Liver (tissue), 9 donors: ENCODE data around the gene KLF6. TPM values are rescaled to one million over a fixed set of nuclear protein-coding genes. Genes with fewer than 3 reads are reported as not detected.

Experiments
- DNase-seq: peaks from one replicate; pipeline ENCODE4 v3.0.0-alpha.2; 2017; ENCODE audit warnings: low spot score
- H3K27ac ChIP-seq, 2 donors: one replicate each; pipeline ENCODE4 v1.7.0; 2013; ENCODE audit warnings: inconsistent platforms in 2 of 2, low read length in 2 of 2, control low read depth in 1 of 2, low read depth in 1 of 2, mild to moderate bottlenecking in 1 of 2
- H3K27me3 ChIP-seq, 4 donors: one replicate each; pipeline versions ENCODE4 v1.6.1 to v1.7.0; 2013; ENCODE audit warnings: low read length in 3 of 4, inconsistent platforms in 1 of 4, mild to moderate bottlenecking in 1 of 4, moderate library complexity in 1 of 4; ENCODE audit not compliant: control insufficient read depth in 4 of 4, insufficient read depth in 4 of 4
- H3K36me3 ChIP-seq, 4 donors: one replicate each; pipeline versions ENCODE4 v1.6.1 to v1.7.0; 2013; ENCODE audit warnings: low read length in 3 of 4, mild to moderate bottlenecking in 3 of 4, low read depth in 1 of 4, moderate library complexity in 1 of 4; ENCODE audit not compliant: control insufficient read depth in 4 of 4, insufficient read depth in 3 of 4
- H3K4me1 ChIP-seq, 4 donors: one replicate each; pipeline versions ENCODE4 v1.6.1 to v1.7.0; 2013; ENCODE audit warnings: low read length in 3 of 4, mild to moderate bottlenecking in 3 of 4, moderate library complexity in 1 of 4; ENCODE audit not compliant: control insufficient read depth in 4 of 4, insufficient read depth in 4 of 4
- H3K4me3 ChIP-seq, 3 donors: one replicate each; pipeline versions ENCODE4 v1.6.1 to v1.7.0; 2013; ENCODE audit warnings: low read length in 3 of 3, control low read depth in 1 of 3, low read depth in 1 of 3, mild to moderate bottlenecking in 1 of 3
- H3K9ac ChIP-seq, 2 donors: one replicate each; pipeline ENCODE4 v1.7.0; 2013; ENCODE audit warnings: low read length in 2 of 2, mild to moderate bottlenecking in 2 of 2, moderate library complexity in 2 of 2, control low read depth in 1 of 2, low read depth in 1 of 2
- H3K9me3 ChIP-seq, 4 donors: one replicate each; pipeline versions ENCODE4 v1.6.1 to v1.7.0; 2013; ENCODE audit warnings: low read length in 3 of 4; ENCODE audit not compliant: control insufficient read depth in 4 of 4
- ATF3 ChIP-seq: IDR thresholded peaks from 2 replicates; pipeline ENCODE4 v1.6.1; 2016; ENCODE audit warnings: antibody characterized with exemption
- CTCF ChIP-seq: fragments of 150-350 bp; IDR thresholded peaks from 2 replicates; pipeline ENCODE4 v1.5.1; 2017; ENCODE audit warnings: improper control_type of control experiment, low read depth, low read length; ENCODE audit not compliant: missing input control
- EGR1 ChIP-seq, 2 donors: IDR thresholded peaks; 2 replicates each; pipeline ENCODE4 v1.6.1; 2016 to 2018; ENCODE audit warnings: antibody characterized with exemption in 2 of 2, low read depth in 2 of 2
- FOXA1 ChIP-seq: IDR thresholded peaks from 2 replicates; pipeline ENCODE4 v1.6.1; 2016; ENCODE audit warnings: antibody characterized with exemption
- FOXA2 ChIP-seq: IDR thresholded peaks from 2 replicates; pipeline ENCODE4 v1.6.1; 2016; ENCODE audit warnings: antibody characterized with exemption
- GABPA ChIP-seq, 2 donors: IDR thresholded peaks in 1 of 2; conservative IDR thresholded peaks in 1 of 2; 2 replicates each; pipeline ENCODE4 v1.6.1; 2016; ENCODE audit warnings: antibody characterized with exemption in 2 of 2, mild to moderate bottlenecking in 1 of 2, moderate library complexity in 1 of 2
- HNF4A ChIP-seq, 2 donors: conservative IDR thresholded peaks; 2 replicates each; pipeline ENCODE4 v1.6.1; 2016; ENCODE audit warnings: antibody characterized with exemption in 2 of 2, mild to moderate bottlenecking in 2 of 2
- HNF4G ChIP-seq: IDR thresholded peaks from 2 replicates; pipeline ENCODE4 v1.6.1; 2016; ENCODE audit warnings: antibody characterized with exemption
- JUND ChIP-seq, 2 donors: IDR thresholded peaks; 2 replicates each; pipeline ENCODE4 v1.6.1; 2016; ENCODE audit warnings: antibody characterized with exemption in 2 of 2
- NR2F2 ChIP-seq: IDR thresholded peaks from 2 replicates; pipeline ENCODE4 v1.6.1; 2016; ENCODE audit warnings: antibody characterized with exemption
- RAD21 ChIP-seq, 2 donors: IDR thresholded peaks; 2 replicates each; pipeline ENCODE4 v1.6.1; 2016; ENCODE audit warnings: antibody characterized with exemption in 2 of 2, mild to moderate bottlenecking in 2 of 2
- REST ChIP-seq: IDR thresholded peaks from 2 replicates; pipeline ENCODE4 v1.6.1; 2016; ENCODE audit warnings: antibody characterized with exemption, mild to moderate bottlenecking
- RXRA ChIP-seq, 2 donors: IDR thresholded peaks; 2 replicates each; pipeline ENCODE4 v1.6.1; 2017 to 2018; ENCODE audit warnings: antibody characterized with exemption in 2 of 2, mild to moderate bottlenecking in 1 of 2
- SP1 ChIP-seq: IDR thresholded peaks from 2 replicates; pipeline ENCODE4 v1.6.1; 2018; ENCODE audit warnings: antibody characterized with exemption, mild to moderate bottlenecking
- TAF1 ChIP-seq: conservative IDR thresholded peaks from 2 replicates; pipeline ENCODE4 v1.6.1; 2016; ENCODE audit warnings: antibody characterized with exemption, mild to moderate bottlenecking
- YY1 ChIP-seq: IDR thresholded peaks from 2 replicates; pipeline ENCODE4 v1.6.1; 2016; ENCODE audit warnings: antibody characterized with exemption, mild to moderate bottlenecking
- WGBS: extraction: QIAGEN DNeasy Blood & Tissue Kit; methylation state at CpG from one replicate; pipeline ENCODE4 v1.1.7; 2013; 5-methylcytosine and 5-hydroxymethylcytosine counted together
- polyA plus RNA-seq, 2 donors: library from polyadenylated mRNA; stranded (reverse) in 1 of 2; unstranded in 1 of 2; fragments of 200-250 nt in 1 of 2; fragments of >200 nt in 1 of 2; fragmentation: Nextera tagmentation in 1 of 2; extraction: Ambion mirVana in 1 of 2; gene quantifications; one replicate each; pipeline versions ENCODE4 v1.2.1 to v1.2.3, GENCODE V29; 2013 to 2015
- total RNA-seq, 2 donors: library from RNA; depleted of rRNA; stranded (reverse); fragments of >200 nt; gene quantifications; one replicate each; pipeline ENCODE4 v1.2.3, GENCODE V29; 2014
- TF ChIP-seq, protein P1 (sequence below): IDR thresholded peaks from 2 replicates; pipeline ENCODE4 v1.6.1; 2016; ENCODE audit warnings: antibody characterized with exemption
- TF ChIP-seq, protein P2 (sequence below): IDR thresholded peaks from 2 replicates; pipeline ENCODE4 v1.6.1; 2016; ENCODE audit warnings: antibody characterized with exemption
- donor health status: healthy.
- donor health status: healthy.
- donor health status: healthy.
- donor health status: healthy.
- donor health status: healthy.

Gene KLF6
- total and polyA plus RNA-seq, 4 donors = 11.0 to 124 (median 22.2) TPM

DNA sequence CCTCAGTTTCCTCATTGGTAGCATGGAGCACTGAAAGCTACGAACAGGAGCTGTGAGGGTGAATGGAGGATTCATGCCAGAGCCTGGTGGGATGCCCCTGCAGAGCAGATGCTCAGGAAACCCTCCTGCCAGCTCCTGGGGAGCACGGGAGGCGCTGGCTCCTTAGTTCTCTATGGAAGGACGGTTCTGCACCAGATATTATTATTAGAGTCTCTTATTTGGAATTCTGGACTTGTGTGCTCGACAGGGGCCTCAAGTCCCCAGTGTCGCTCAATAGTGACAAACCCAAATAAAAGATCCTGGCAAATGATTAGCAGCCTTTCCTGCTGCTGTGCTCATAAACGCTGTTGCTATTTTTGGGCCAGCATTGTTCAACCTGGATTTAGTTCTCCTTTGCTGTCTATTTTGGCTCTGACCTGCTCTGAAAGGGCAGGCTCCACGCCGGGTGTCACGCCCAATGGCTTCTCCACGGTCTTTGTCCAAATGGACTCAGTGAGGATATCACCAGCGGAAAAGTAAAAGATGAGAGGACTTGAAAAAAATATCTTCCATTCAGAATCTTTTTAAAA, 23.0 kb upstream of the KLF6 start:
- TF ChIP-seq HNF4A (conservative IDR thresholded peaks at IDR 0.05) = peak; percentile 67 to 77
- TF ChIP-seq RXRA (IDR thresholded peaks at IDR 0.05) = peak; percentile 73 to 80
- TF ChIP-seq ATF3 = peak; percentile 54
- TF ChIP-seq TAF1 = peak; percentile 92
- TF ChIP-seq CTCF = no peak
- TF ChIP-seq FOXA1 = no peak
- TF ChIP-seq NR2F2 = peak; percentile 47
- TF ChIP-seq HNF4G = no peak
- TF ChIP-seq EGR1 (IDR thresholded peaks at IDR 0.05; ENCODE audit: low read depth in 2 of 2) = no peak
- no peak for TF ChIP-seq GABPA (IDR thresholded peaks at IDR 0.05 in 1 of 2, conservative IDR thresholded peaks at IDR 0.05 in 1 of 2)
- TF ChIP-seq SP1 = peak; percentile 83
- TF ChIP-seq, protein P1, sequence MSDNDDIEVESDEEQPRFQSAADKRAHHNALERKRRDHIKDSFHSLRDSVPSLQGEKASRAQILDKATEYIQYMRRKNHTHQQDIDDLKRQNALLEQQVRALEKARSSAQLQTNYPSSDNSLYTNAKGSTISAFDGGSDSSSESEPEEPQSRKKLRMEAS = peak; percentile 36
- peak; percentile 96 for TF ChIP-seq YY1
- peak; percentile 60 for TF ChIP-seq REST
- TF ChIP-seq RAD21 (IDR thresholded peaks at IDR 0.05) = peak; percentile 61 to 70
- TF ChIP-seq JUND (IDR thresholded peaks at IDR 0.05) = peak in 1 of 2 donors; percentile 75
- TF ChIP-seq FOXA2 = no peak
- TF ChIP-seq, protein P2, sequence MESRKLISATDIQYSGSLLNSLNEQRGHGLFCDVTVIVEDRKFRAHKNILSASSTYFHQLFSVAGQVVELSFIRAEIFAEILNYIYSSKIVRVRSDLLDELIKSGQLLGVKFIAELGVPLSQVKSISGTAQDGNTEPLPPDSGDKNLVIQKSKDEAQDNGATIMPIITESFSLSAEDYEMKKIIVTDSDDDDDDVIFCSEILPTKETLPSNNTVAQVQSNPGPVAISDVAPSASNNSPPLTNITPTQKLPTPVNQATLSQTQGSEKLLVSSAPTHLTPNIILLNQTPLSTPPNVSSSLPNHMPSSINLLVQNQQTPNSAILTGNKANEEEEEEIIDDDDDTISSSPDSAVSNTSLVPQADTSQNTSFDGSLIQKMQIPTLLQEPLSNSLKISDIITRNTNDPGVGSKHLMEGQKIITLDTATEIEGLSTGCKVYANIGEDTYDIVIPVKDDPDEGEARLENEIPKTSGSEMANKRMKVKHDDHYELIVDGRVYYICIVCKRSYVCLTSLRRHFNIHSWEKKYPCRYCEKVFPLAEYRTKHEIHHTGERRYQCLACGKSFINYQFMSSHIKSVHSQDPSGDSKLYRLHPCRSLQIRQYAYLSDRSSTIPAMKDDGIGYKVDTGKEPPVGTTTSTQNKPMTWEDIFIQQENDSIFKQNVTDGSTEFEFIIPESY = no peak
- H3K9ac ChIP-seq = peak overlapping the region; percentile 22 to 96
- H3K4me1 ChIP-seq = peaks cover 8 to 42% (median 17%) of the 10 kb centered on the region in 4 donors
- DNase-seq = no peak
- WGBS = 34% methylated on average over 12 of the region's 12 CpGs
- H3K9me3 ChIP-seq = no peaks in the 10 kb centered on the region
- peak overlapping the region; percentile 97 to 99 for H3K27ac ChIP-seq
- H3K4me3 ChIP-seq = no peak overlapping the region
- no peaks in the 10 kb centered on the region for H3K36me3 ChIP-seq
- H3K27me3 ChIP-seq = no peaks in the 10 kb centered on the region
